HCT116 (cell line): ENCODE data around the gene ZNF548. TPM values are rescaled to one million over a fixed set of nuclear protein-coding genes. Genes with fewer than 3 reads are reported as not detected.
A peak's percentile ranks its signal among the peaks of the same experiment; 100 is the strongest.

ENCODE experiments used
- ATAC-seq: fragments of 200-7000 bp; cut with Tn5 transposase; 2 replicates; pipeline ENCODE4 v1.9.1; 2020; ENCODE audit warnings: mild to moderate bottlenecking, moderate library complexity
- BruUV-seq: library from RNA; stranded (reverse); fragments of 400-500 nt; replicated peaks from 2 replicates; lab custom pipeline; 2021; lab: Mats Ljungman, UMichigan
- CTCF ChIA-PET: fragments of 300-600 bp; sonication (Branson Sonifier 250); formaldehyde crosslinking; loops from one replicate; lab custom pipeline; 2021; ENCODE audit warnings: antibody characterized with exemption; lab: Charles Lee
- POLR2A ChIA-PET: fragments of 300-600, 350-600 bp; sonication (Branson Sonifier 250); formaldehyde crosslinking; loops from one replicate; lab custom pipeline; 2021; ENCODE audit warnings: antibody characterized with exemption; lab: Charles Lee
- RAD21 ChIA-PET, 2 experiments: fragments of 300-600 bp; sonication (Branson Sonifier 250); formaldehyde crosslinking; loops; one replicate each; lab custom pipeline; 2023; ENCODE audit warnings: low total read pairs in 2 of 2; ENCODE audit not compliant: uncharacterized antibody in 2 of 2, unreplicated experiment in 2 of 2, low non-redundant PET in 1 of 2; lab: Charles Lee
- DNase-seq: peaks from one replicate; pipeline ENCODE4 v3.0.0-alpha.2; 2010; ENCODE audit warnings: low read depth, low spot score
- H2AFZ ChIP-seq: fragments of 200-600 bp; shearing (Covaris generic), sonication (generic); 2 replicates; pipeline ENCODE4 v1.6.1; 2017; ENCODE audit warnings: low read depth, mixed run types, mixed read lengths, antibody characterized with exemption, low read length; ENCODE audit not compliant: poor library complexity, severe bottlenecking
- H3K27ac ChIP-seq: 2 replicates; pipeline ENCODE4 v1.5.1; 2012; ENCODE audit warnings: low read depth, low read length
- H3K27me3 ChIP-seq: fragments of 200-600 bp; sonication (generic); 2 replicates; pipeline ENCODE4 v1.6.1; 2016; ENCODE audit warnings: mixed run types, low read length, mixed read lengths; ENCODE audit not compliant: insufficient read depth
- H3K36me3 ChIP-seq, 2 experiments: fragments of 200-500 bp in 1 of 2; fragments of 200-600 bp in 1 of 2; sonication (Bioruptor generic) in 1 of 2; sonication (generic) in 1 of 2; 2 replicates each; pipeline versions ENCODE4 v1.5.1 to v1.6.1; 2014 to 2016; ENCODE audit warnings: low read length in 2 of 2, inconsistent platforms in 1 of 2, mixed read lengths in 1 of 2, mixed run types in 1 of 2; ENCODE audit not compliant: insufficient read depth in 2 of 2, control insufficient read depth in 1 of 2
- H3K4me1 ChIP-seq, 2 experiments: fragments of 200-600 bp in 1 of 2; sonication (generic) in 1 of 2; 2 replicates each; pipeline versions ENCODE4 v1.5.1 to v1.6.1; 2012 to 2017; ENCODE audit warnings: low read length in 2 of 2, inconsistent platforms in 1 of 2, mild to moderate bottlenecking in 1 of 2, mixed read lengths in 1 of 2, mixed run types in 1 of 2, moderate library complexity in 1 of 2; ENCODE audit not compliant: insufficient read depth in 2 of 2, control insufficient read depth in 1 of 2
- H3K4me2 ChIP-seq: fragments of 200-600 bp; sonication (generic); 2 replicates; pipeline ENCODE4 v1.6.1; 2017; ENCODE audit warnings: mixed run types, low read length, mixed read lengths
- H3K4me3 ChIP-seq, 2 experiments: fragments of 200-600 bp in 1 of 2; sonication (generic) in 1 of 2; replicated peaks in 1 of 2; 2 replicates each; pipeline ENCODE4 v1.5.1; 2011 to 2016; ENCODE audit warnings: low read length in 2 of 2, control low read depth in 1 of 2, low read depth in 1 of 2, mild to moderate bottlenecking in 1 of 2, mixed read lengths in 1 of 2, mixed run types in 1 of 2
- H3K79me2 ChIP-seq: fragments of 200-600 bp; sonication (generic); 2 replicates; pipeline ENCODE4 v1.6.1; 2017; ENCODE audit warnings: mild to moderate bottlenecking, mixed run types, low read length, moderate library complexity, mixed read lengths; ENCODE audit not compliant: insufficient read depth
- H3K9ac ChIP-seq: fragments of 200-600 bp; sonication (generic); 2 replicates; pipeline ENCODE4 v1.6.1; 2016; ENCODE audit warnings: low read length, mixed read lengths
- H3K9me2 ChIP-seq: fragments of 200-600 bp; sonication (generic), shearing (Covaris generic); 2 replicates; pipeline ENCODE4 v1.6.1; 2017; ENCODE audit warnings: mixed run types, mild to moderate bottlenecking, moderate library complexity; ENCODE audit not compliant: insufficient read depth
- H3K9me3 ChIP-seq, 2 experiments: fragments of 200-500 bp in 1 of 2; fragments of 200-600 bp in 1 of 2; sonication (Bioruptor generic) in 1 of 2; sonication (generic) in 1 of 2; 2 replicates each; pipeline ENCODE4 v1.6.1; 2014 to 2017; ENCODE audit warnings: low read length in 2 of 2, mixed read lengths in 2 of 2, inconsistent platforms in 1 of 2, low read depth in 1 of 2, mild to moderate bottlenecking in 1 of 2, mixed run types in 1 of 2, moderate library complexity in 1 of 2; ENCODE audit not compliant: control insufficient read depth in 1 of 2, insufficient read depth in 1 of 2
- H4K20me1 ChIP-seq: fragments of 200-600 bp; sonication (generic), shearing (Covaris generic); 2 replicates; pipeline ENCODE4 v1.6.1; 2017; ENCODE audit warnings: mixed run types, mild to moderate bottlenecking, moderate library complexity; ENCODE audit not compliant: insufficient read depth
- ATF3 ChIP-seq: IDR thresholded peaks from 2 replicates; pipeline ENCODE4 v1.6.1; 2012
- CBX3 ChIP-seq: IDR thresholded peaks from 2 replicates; pipeline ENCODE4 v1.6.1; 2012; ENCODE audit warnings: low read depth
- CEBPB ChIP-seq: IDR thresholded peaks from 2 replicates; pipeline ENCODE4 v1.6.1; 2012; ENCODE audit warnings: low read depth
- EGR1 ChIP-seq: IDR thresholded peaks from 2 replicates; pipeline ENCODE4 v1.6.1; 2012; ENCODE audit warnings: low read depth
- EZH2 ChIP-seq: fragments of 200-600 bp; sonication (generic); IDR thresholded peaks from 2 replicates; pipeline ENCODE4 v1.6.1; 2017; ENCODE audit warnings: antibody characterized with exemption, mixed run types
- EZH2phosphoT487 ChIP-seq: fragments of 200-600 bp; IDR thresholded peaks from 2 replicates; pipeline ENCODE4 v1.6.1; 2018; ENCODE audit warnings: antibody characterized with exemption, borderline replicate concordance
- FOSL1 ChIP-seq: IDR thresholded peaks from 2 replicates; pipeline ENCODE4 v1.6.1; 2012; ENCODE audit warnings: low read depth
- JUND ChIP-seq: IDR thresholded peaks from 2 replicates; pipeline ENCODE4 v1.6.1; 2012
- POLR2A ChIP-seq: IDR thresholded peaks from 2 replicates; pipeline ENCODE4 v1.7.0; 2011; ENCODE audit warnings: borderline replicate concordance; ENCODE audit not compliant: insufficient read depth, insufficient read length; ENCODE audit errors: extremely low read depth
- RAD21 ChIP-seq: IDR thresholded peaks from 2 replicates; pipeline ENCODE4 v1.6.1; 2012; ENCODE audit warnings: low read depth, mild to moderate bottlenecking
- REST ChIP-seq: IDR thresholded peaks from 2 replicates; pipeline ENCODE4 v1.6.1; 2012; ENCODE audit warnings: low read depth
- SRF ChIP-seq: IDR thresholded peaks from 2 replicates; pipeline ENCODE4 v1.6.1; 2012; ENCODE audit warnings: low read depth
- TCF7L2 ChIP-seq: IDR thresholded peaks from 2 replicates; pipeline ENCODE4 v1.7.0; 2011; ENCODE audit warnings: borderline replicate concordance, inconsistent platforms; ENCODE audit not compliant: insufficient read depth, insufficient read length; ENCODE audit errors: extremely low read depth
- YY1 ChIP-seq: IDR thresholded peaks from 2 replicates; pipeline ENCODE4 v1.6.1; 2011; ENCODE audit warnings: low read length, low read depth, moderate library complexity, mild to moderate bottlenecking; ENCODE audit not compliant: insufficient replicate concordance; ENCODE audit errors: extremely low read depth
- ZBTB33 ChIP-seq: IDR thresholded peaks from 2 replicates; pipeline ENCODE4 v1.6.1; 2011; ENCODE audit warnings: mild to moderate bottlenecking, low read length, moderate library complexity; ENCODE audit not compliant: insufficient replicate concordance; ENCODE audit errors: extremely low read depth
- ZFX ChIP-seq: fragments of 450-650 bp; IDR thresholded peaks from 2 replicates; pipeline ENCODE4 v1.6.1; 2017
- intact Hi-C: fragments of 100-400 bp; cut with micrococcal nuclease; formaldehyde crosslinking; loops from 2 replicates; pipeline ENCODE4 v1.10.0; 2022
- total RNA-seq: library from RNA; stranded (reverse); gene quantifications from one replicate; pipeline ENCODE4 v1.2.1, GENCODE V29; 2021; ENCODE audit not compliant: unreplicated experiment

Gene ZNF548
- total RNA-seq, 1 experiment from 2014 or later: 8.7 TPM

DNA sequence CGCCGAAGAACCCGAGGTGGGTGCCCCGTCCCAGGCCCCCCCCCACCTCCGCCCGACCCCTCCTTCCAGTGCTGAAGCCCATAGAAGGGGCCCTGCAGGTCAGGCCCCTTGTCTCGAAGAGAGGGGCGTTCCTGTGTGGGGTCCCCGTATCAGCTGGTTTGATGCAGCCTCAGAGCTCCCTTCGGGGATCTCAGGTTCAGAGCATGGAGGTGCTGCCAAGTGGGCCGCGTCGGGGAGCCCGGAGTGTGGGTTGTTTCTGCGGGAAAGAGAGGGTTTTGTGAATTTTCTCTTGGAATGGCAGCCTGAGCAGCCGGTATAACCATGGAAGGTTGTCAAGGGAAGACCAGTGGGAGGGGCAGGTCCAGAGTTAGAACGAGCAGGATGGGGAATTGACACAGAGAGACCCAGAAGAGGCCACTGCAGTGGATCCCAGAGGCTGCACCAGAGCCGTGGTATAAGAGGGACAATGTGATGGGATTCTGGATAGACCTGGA is 25.9 kb upstream of the ZNF548 start:
- no peaks in the 10 kb centered on the region for H3K36me3 ChIP-seq
- no peaks in the 10 kb centered on the region; a peak in 1 of 4 replicates for H3K9me3 ChIP-seq
- no TSS peak for BruUV-seq
- peak overlapping the region; percentile 67 for H3K9ac ChIP-seq
- H3K27me3 ChIP-seq: no peaks in the 10 kb centered on the region
- H3K4me3 ChIP-seq: peak overlapping the region; percentile 76 to 86
- ChIA-PET CTCF (no interaction called here), RAD21 (no interaction called here), POLR2A (interaction anchor here (1.0 to 1.4 kb wide), 3 partner anchors 13 to 26 kb away, joined by 3 to 6 read pairs (median 4); partner anchors contain the start of genes ZNF304 and ZNF548)
- intact Hi-C loops: loop anchor here (1.0 kb wide), 1 partner anchor 26 kb away; the partner anchor contains the start of gene ZNF548
- H3K9me2 ChIP-seq: no peaks in the 10 kb centered on the region
- DNase-seq (no peak), ATAC-seq (0 out of 2 replicates have a peak, but pooled peaks have one; percentile 5)
- TF ChIP-seq CEBPB (no peak), ATF3 (no peak), FOSL1 (no peak), YY1 (no peak), TCF7L2 (no peak), EZH2 (no peak)
- peaks cover 3 to 9% of the 10 kb centered on the region in 2 experiments; a peak in 3 of 4 replicates for H3K4me1 ChIP-seq
- H3K4me2 ChIP-seq: peak overlapping the region; percentile 91
- peak overlapping the region; percentile 54 for H3K27ac ChIP-seq
- H4K20me1 ChIP-seq: no peaks in the 10 kb centered on the region
- peaks cover 7% of the 10 kb centered on the region; the same call in 1 of the 2 replicates for H3K79me2 ChIP-seq
- H2AFZ ChIP-seq: no peak overlapping the region

GRCh38 chr19:57366776-57367175 is 22.9 kb upstream of the ZNF548 start:
- Histone ChIP-seq H3K4me3 (no peak overlapping the region), H3K27ac (no peak overlapping the region), H3K4me1 (peaks cover 3 to 9% of the 10 kb centered on the region in 2 experiments; a peak in 3 of 4 replicates), H3K79me2 (peaks cover 7% of the 10 kb centered on the region; the same call in 1 of the 2 replicates), H4K20me1 (no peaks in the 10 kb centered on the region), H3K9me3 (no peaks in the 10 kb centered on the region), H3K36me3 (no peaks in the 10 kb centered on the region), H3K27me3 (no peaks in the 10 kb centered on the region), H2AFZ (no peak overlapping the region), H3K4me2 (no peak overlapping the region), H3K9me2 (no peaks in the 10 kb centered on the region), H3K9ac (no peak overlapping the region)
- ATAC-seq: no peak
- no TSS peak for BruUV-seq
- POLR2A ChIA-PET: no interaction called here
- RAD21 ChIA-PET: no interaction called here
- DNase-seq: no peak
- intact Hi-C loops: no loop called here
- CTCF ChIA-PET: no interaction called here
- TF ChIP-seq FOSL1: no peak
- TF ChIP-seq ZBTB33: no peak
- TF ChIP-seq EGR1: no peak
- no peak for TF ChIP-seq JUND
- TF ChIP-seq TCF7L2: no peak
- no peak for TF ChIP-seq SRF
- TF ChIP-seq RAD21: no peak
- no peak for TF ChIP-seq CBX3
- no peak for TF ChIP-seq ZFX
- no peak for TF ChIP-seq EZH2phosphoT487
- TF ChIP-seq REST: no peak
- no peak for TF ChIP-seq POLR2A
